Body of pancreas (tissue), 4 donors: ENCODE measurements around the gene SCARF1.
"Not testable (repeated sequence)": the region's sequence is repeated elsewhere in the genome, so short reads cannot be mapped to it uniquely, and the experiment has no call there.

Source experiments
- POLR2A ChIP-seq, 3 donors: fragments of 450-650 bp; IDR thresholded peaks; one replicate each; pipeline ENCODE4 v1.6.1; 2016; ENCODE audit warnings: antibody characterized with exemption in 3 of 3, mild to moderate bottlenecking in 2 of 3
- TF ChIP-seq, protein P1 (sequence below), 7 experiments: fragments of 450-650 bp in 4 of 7; fragments of 200-600 bp in 3 of 7; sonication (generic) in 3 of 7; IDR thresholded peaks; one replicate each; pipeline ENCODE4 v1.5.1; 2016 to 2019; ENCODE audit warnings: antibody characterized with exemption in 7 of 7

DNA sequence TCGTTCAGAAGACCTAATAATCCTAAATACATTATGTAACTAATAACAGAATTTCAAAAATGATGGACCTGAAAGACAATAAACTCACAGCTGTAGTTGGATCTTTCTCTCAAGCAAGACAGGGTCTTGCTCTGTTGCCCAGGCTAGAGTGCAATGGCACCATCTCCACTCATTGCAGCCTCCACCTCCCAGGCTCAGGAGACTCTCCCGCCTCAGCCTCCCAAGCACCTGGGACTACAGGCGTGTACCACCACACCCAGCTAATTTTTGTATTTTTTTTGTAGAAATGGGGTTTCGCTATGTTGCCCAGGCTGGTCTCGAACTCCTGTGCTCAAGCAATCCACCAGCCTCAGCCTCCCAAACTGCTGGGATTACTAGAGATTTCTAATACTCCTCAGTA, 18.4 kb upstream of the SCARF1 start:
- TF ChIP-seq POLR2A (IDR thresholded peaks at IDR 0.05): not testable (repeated sequence)
- TF ChIP-seq, protein P1, sequence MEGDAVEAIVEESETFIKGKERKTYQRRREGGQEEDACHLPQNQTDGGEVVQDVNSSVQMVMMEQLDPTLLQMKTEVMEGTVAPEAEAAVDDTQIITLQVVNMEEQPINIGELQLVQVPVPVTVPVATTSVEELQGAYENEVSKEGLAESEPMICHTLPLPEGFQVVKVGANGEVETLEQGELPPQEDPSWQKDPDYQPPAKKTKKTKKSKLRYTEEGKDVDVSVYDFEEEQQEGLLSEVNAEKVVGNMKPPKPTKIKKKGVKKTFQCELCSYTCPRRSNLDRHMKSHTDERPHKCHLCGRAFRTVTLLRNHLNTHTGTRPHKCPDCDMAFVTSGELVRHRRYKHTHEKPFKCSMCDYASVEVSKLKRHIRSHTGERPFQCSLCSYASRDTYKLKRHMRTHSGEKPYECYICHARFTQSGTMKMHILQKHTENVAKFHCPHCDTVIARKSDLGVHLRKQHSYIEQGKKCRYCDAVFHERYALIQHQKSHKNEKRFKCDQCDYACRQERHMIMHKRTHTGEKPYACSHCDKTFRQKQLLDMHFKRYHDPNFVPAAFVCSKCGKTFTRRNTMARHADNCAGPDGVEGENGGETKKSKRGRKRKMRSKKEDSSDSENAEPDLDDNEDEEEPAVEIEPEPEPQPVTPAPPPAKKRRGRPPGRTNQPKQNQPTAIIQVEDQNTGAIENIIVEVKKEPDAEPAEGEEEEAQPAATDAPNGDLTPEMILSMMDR (IDR thresholded peaks at IDR 0.05): not testable (repeated sequence)
